IPS DF 19.7 (cell line): ENCODE data around the gene RAPGEF2.
A peak's percentile ranks its signal among the peaks of the same experiment; 100 is the strongest.
"Not testable (repeated sequence)": the region's sequence is repeated elsewhere in the genome, so short reads cannot be mapped to it uniquely, and the experiment has no call there.

Experiments
- DNase-seq: peaks from one replicate; pipeline ENCODE4 v3.0.0-alpha.2; 2013; ENCODE audit warnings: low read depth, low spot score

RAPGEF2 gene

DNA sequence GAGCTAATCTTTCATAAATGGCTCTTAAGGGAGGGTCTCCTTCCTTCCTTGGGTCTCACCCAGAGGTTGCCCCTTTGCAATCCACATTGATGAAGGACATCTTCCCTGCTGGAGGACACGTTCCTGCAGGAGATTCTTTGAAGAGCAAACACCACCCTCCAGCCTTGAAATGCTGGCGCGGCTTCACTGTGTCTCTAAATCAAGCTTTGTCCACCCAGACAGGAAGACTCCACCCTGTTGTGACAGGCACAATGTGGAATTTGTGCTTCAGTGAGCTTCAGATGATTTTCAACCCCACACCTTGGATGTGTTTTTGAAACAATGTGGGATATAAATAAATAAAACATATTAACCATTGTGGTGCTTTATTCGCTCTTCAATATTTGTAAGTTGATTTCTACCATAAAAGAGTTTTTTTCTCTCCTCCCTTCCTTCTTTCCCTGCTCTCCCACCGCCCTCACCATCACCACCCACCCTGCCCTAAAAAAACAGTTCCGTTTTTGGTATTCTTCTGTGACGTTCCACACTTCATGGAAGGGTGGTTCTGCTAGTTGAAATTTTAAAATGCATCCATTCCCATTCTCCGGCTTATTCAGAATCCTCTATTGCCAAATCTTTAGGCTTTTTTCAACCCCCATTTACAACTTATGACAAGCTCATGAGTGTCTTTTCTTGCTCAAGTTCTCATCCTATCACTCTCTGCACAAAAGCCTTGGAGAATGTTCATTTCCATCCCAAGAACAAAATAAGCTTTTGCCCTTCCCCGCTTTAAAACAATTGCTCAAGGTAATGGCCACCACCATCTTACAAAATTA lies 264.3 kb downstream of the RAPGEF2 start:
- no peak for DNase-seq

DNA sequence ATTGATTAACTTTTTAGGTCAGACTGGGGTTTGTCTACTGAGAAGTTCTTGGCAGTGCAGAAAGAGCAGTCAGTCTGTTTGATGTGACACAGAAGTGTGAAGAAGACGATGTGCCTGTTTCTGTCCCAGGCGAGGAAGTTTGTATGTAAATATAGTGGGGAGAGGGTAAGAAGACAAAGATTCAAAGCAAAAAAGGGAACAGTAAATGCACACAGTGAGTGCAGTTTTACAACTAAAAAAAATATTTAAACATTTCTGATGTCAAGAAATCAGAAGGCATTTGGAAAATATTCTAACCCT lies 264.9 kb downstream of the RAPGEF2 start:
- DNase-seq: no peak

DNA sequence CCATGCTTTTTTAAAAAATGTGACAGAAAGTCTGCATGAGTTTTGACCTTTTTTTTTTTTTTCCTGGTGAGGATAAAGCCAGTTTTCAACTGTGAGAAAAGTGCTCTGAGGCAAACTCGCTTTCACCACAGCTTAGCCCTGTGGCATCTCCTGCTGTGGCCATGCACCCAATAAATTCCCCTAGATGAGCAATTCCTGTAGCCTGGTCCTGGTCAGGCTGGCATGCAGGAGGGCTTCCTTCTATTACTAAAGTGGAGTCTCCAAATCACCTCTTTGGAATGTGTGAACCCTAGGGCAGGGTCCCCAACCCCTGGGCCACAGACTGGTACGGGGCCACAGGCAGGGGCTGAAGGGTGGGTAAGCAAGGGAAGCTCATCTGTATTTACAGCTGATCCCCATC lies 265.4 kb downstream of the RAPGEF2 start:
- no peak for DNase-seq

DNA sequence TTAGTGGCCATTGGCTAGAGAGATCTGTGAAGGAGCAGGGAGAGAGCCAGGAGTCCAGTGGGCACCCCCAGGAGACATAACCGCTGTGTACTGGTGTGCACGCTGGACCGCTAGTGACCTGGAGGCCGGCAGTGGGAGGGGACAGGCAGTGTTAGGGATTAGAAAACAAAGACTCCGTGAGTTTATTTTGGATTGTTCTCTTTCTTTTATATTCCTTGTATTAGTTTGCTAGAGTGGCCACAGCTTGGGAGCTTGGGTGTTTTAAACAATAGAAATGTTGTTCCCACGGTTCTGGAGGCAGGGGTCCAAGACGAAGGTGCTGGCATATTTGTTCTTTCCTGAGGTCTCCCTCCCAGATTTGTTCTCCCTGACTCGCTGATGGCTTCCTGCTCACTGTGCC lies 266.4 kb downstream of the RAPGEF2 start:
- no peak for DNase-seq

DNA sequence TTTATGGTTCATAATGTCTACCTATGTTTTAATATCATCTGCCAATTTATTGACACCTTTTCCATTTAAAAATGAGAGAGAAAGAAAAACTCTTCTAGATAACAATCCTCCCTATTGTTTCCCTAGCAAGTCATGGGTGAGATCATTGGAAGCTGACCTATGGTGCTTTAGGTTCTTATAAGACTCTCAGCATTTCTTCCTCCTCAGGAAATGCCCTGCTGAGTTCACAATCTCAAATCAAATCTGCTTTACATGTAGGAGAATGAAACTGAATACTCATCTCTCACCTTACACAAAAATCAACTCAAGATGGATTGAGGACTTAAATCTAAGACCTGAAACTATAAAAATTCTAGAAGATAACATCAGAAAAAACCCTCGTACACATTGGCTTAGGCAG lies 267.4 kb downstream of the RAPGEF2 start:
- DNase-seq: no peak

- no peak for DNase-seq
Measured at GRCh38 chr4:159374749-159375530, 272.1 kb downstream of the RAPGEF2 start.

DNA sequence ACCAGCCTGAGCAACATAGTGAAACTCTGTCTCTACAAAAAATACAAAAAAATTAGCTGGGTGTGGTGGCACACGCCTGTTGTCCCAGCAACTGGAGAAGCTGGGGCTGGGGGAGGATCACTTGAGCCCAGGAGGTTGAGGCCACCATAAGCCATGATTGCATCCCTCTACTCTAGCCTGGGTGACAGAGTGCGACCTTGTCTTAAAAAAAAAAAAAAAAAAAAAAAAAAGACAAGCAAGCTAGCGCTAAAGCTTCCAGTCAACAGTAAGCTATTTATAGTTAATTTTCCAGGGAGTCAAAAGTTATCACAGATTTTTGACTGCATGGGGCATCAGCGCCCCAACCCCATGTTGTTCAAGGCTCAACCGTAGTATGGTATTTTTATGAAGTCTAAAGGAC lies 273.4 kb downstream of the RAPGEF2 start:
- no peak for DNase-seq

DNA sequence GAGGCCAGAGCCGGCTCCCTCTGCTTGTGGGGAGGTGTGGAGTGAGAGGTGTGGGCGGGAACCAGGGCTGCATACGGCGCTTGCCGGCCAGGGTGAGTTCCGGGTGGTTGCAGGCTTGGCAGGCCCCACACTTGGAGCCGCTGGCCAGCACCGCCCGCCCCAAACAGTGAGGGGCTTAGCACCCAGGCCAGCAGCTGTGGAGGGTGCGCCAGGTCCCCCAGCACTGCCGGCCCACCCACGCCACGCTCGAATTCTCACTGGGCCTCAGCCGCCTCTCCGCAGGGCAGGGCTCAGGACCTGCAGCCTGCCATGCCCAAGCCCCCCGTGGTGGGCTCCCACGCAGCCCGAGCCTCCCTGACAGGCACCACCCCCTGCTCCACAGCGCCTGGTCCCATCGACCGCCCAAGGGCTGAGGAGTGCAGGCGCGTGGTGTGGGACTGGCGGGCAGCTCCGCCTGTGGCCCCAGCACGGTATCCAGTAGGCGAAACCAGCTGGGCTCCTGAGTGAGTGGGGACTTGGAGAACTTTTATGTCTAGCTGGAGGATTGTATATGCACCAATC lies 275.3 kb downstream of the RAPGEF2 start:
- no peak for DNase-seq

DNA sequence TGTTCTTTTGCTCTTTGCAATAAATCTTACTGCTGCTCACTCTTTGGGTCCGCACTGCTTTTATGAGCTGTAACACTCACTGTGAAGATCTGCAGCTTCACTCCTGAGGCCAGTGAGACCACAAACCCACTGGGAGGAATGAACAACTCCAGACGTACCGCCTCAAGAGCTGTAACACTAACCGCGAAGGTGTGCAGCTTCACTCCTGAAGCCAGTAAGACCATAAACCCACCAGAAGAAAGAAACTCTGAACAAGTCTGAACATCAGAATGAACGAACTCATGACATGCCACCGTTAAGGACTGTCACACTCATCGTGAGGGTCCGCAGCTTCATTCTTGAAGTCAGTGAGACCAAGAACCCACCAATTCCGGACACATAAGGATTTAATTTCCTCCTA lies 276.2 kb downstream of the RAPGEF2 start:
- DNase-seq: not testable (repeated sequence)

- DNase-seq: no peak
Measured at GRCh38 chr4:159379836-159380235, 277.0 kb downstream of the RAPGEF2 start.

- DNase-seq: peak; percentile 30
Measured at GRCh38 chr4:159382856-159383561, 280.1 kb downstream of the RAPGEF2 start.

DNA sequence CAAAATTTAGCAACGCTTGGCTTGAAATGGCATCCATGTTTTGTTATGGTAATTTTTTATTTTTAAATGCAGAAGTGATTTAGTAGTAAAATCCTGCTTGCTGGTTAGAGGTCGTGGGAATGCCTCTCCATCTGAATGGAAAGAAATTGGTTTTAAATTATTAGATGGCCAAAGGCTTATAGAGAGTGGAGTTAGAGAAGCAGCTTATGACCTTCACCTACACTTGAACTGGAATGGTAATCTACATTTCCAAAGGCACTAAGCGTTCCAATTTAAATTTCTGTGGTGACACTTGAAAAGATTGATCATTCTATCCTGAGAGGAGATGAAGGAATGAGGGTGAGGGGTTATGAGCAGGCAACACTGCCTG lies 280.7 kb downstream of the RAPGEF2 start:
- peak; percentile 92 for DNase-seq

GRCh38 chr4:159384017-159384416 lies 281.1 kb downstream of the RAPGEF2 start:
- DNase-seq: no peak

DNA sequence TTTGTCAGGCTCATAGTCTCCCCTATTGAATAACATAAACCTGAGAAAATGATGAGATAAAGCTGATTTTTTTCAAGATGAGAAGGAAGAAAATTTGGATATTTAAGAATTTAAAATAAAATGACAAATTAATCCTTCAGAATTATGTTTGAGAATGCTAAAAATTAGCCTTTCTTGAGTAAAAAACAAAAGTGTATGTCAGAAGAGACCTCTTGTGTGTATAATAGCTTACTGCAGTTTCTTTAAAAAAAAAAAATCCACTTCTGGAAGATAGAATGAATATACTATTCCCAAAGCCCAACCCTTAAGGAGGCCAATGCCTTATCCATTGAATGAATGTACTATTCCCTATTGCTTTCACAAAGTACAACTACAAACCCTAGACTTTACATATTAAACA lies 281.8 kb downstream of the RAPGEF2 start:
- no peak for DNase-seq

DNA sequence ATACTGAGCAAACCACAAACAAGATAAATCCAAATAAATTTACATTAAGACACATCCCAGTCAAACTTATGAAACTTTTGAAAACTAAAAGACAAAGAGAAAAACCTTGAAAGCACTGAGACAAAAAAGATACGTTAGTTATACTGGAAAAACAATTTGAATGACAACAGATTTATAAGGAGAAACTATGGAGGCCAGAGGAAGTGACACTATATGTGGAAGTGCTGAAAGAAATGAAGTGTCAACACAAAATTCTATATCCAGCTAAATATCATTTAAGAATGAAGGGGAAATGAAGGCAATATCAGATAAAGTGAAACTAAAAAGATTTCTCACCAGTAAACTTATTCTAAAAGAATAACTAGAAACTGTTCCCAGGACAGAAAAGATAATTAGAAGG lies 283.7 kb downstream of the RAPGEF2 start:
- no peak for DNase-seq

GRCh38 chr4:159389756-159390155 lies 286.9 kb downstream of the RAPGEF2 start:
- no peak for DNase-seq

DNA sequence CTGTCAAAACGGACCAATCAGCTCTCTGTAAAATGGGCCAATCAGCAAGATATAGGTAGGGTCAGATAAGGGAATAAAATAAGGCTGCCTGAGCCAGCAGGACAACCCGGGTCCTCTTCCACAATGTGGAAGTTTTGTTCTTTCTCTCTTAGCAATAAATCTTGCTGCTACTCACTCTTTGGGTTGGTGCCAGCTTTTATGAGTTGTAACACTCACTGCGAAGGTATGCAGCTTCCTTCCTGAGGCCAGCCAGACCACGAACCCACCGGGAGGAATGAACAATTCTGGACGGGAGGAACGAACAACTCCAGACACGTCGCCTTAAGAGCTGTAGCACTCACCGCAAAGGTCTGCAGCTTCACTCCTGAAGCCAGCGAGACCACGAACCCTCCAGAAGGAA lies 287.8 kb downstream of the RAPGEF2 start:
- no peak for DNase-seq

DNA sequence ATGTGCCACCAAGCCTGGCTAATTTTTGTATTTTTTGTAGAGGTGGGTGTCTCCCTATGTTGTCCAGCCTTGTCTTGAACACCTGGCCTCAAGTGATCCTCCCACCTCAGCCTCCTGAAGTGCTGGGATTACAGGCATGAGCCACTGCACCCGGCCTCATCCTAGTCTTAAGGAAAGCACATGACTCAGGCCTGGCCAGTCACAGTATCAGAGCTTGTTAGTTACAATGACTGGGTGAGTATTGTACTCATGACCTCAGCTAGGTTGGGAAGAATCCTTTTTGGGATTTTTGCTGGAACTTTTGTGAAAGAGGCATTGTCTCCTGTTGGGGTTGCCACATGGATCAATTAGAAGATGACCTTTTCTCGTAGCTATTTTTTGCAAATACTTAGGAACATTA lies 292.8 kb downstream of the RAPGEF2 start:
- DNase-seq: no peak

- no peak for DNase-seq
Measured at GRCh38 chr4:159396151-159396550, 293.3 kb downstream of the RAPGEF2 start.

GRCh38 chr4:159398236-159398638 lies 295.4 kb downstream of the RAPGEF2 start:
- no peak for DNase-seq

DNA sequence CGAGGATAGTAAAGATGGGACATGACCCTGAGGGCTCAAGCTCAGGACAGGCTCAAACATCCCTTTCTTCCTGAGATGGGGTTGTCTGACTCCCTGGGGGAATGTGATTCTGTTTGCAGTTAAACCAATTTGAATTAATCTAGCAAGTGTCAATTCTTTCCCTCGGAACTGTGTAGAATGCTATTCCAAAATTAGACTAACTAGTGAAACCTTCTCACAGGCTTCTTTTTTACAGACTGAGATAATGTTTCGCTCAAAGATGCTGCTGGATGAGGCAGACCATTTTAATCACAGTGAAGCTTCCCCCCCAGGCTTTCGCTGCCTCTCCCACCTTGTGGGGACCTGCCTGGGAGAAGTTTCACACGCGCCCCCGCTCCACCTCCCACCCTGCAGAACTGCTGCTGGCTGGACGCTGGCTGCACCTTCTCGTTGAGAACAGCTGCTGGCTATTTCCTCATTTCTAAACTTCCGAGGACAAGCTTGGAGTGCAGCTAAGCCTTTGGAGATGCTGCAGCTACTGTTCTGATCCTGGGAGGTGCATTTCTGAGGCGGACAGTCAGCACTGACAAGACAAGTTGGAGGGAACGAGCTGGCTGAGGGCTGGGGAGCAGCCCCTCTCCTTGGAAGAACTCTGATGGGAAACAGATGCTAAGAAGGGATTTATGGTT lies 297.8 kb downstream of the RAPGEF2 start:
- DNase-seq: no peak

DNA sequence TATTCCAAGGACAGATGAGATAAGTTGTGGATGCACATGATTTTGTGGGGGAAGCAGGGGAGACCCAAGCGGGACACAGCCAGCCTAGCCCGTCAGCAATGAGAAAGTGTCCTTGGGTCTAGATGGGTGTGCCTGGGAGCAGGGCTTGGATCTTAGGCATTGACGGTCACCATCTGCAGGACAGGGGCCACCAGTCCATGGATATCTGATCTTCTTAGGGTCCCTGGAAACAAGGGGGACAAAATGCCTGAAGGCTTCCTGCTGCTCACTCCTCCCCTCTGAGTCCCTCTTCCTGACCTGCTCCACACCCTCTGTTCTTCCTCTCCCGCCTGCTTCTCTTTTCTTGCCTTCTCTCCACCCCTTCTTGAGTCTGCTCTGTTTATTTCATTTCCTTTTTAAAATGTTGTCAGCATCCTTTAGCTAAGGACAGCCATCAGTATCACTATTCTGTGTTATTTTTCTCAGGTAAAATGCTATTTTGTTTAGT lies 298.4 kb downstream of the RAPGEF2 start:
- DNase-seq: no peak
